ENCODE results near the gene CSH1.
"Not testable (repeated sequence)": the region's sequence is repeated elsewhere in the genome, so short reads cannot be mapped to it uniquely, and the experiment has no call there.

The CSH1 gene

GRCh38 chr17:63928966-63929695 is 32.8 kb upstream of the CSH1 start:
- no peak overlapping the region for H3K4me3 ChIP-seq (ENCODE audit: control insufficient read depth, low read depth, low read length)
- no peak for DNase-seq (ENCODE audit: low read depth)
- TF ChIP-seq, protein P1, sequence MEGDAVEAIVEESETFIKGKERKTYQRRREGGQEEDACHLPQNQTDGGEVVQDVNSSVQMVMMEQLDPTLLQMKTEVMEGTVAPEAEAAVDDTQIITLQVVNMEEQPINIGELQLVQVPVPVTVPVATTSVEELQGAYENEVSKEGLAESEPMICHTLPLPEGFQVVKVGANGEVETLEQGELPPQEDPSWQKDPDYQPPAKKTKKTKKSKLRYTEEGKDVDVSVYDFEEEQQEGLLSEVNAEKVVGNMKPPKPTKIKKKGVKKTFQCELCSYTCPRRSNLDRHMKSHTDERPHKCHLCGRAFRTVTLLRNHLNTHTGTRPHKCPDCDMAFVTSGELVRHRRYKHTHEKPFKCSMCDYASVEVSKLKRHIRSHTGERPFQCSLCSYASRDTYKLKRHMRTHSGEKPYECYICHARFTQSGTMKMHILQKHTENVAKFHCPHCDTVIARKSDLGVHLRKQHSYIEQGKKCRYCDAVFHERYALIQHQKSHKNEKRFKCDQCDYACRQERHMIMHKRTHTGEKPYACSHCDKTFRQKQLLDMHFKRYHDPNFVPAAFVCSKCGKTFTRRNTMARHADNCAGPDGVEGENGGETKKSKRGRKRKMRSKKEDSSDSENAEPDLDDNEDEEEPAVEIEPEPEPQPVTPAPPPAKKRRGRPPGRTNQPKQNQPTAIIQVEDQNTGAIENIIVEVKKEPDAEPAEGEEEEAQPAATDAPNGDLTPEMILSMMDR (conservative IDR thresholded peaks at IDR 0.05; ENCODE audit: control insufficient read depth, insufficient read depth, low read depth, low read length): no peak

DNA sequence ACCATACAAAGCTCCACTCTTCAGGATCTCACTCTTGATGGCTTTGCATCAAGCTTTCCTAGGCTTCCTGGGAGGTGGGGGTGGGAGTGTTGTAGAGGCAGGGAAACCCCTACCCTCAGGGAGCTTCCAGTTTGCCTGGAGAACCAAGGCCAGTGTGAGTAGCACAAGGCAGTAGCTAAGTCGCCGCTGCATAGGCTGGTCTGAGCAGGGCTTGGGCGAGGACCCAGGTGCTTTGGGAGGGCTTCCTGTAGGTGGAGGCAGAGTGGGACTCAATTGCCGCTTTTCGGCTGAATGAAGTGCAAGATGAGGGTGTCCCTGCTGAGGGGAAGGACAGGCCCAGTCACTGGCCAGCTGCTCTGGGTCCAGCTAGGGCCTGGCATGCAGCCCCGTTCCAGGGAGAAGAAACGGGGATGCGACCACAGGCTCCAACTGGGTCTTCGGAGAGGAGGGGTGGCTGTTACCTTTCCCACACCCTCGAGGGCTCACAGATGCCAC is 31.8 kb upstream of the CSH1 start:
- TF ChIP-seq, protein P1 (conservative IDR thresholded peaks at IDR 0.05; ENCODE audit: control insufficient read depth, insufficient read depth, low read depth, low read length): no peak
- no peak for DNase-seq (ENCODE audit: low read depth)
- H3K4me3 ChIP-seq (ENCODE audit: control insufficient read depth, low read depth, low read length): no peak overlapping the region

- TF ChIP-seq, protein P1 (conservative IDR thresholded peaks at IDR 0.05; ENCODE audit: control insufficient read depth, insufficient read depth, low read depth, low read length): no peak
- no peak for DNase-seq (ENCODE audit: low read depth)
- H3K4me3 ChIP-seq (ENCODE audit: control insufficient read depth, low read depth, low read length): no peak overlapping the region
These were observed 31.2 kb upstream of the CSH1 start for GRCh38 chr17:63927464-63928171.

DNA sequence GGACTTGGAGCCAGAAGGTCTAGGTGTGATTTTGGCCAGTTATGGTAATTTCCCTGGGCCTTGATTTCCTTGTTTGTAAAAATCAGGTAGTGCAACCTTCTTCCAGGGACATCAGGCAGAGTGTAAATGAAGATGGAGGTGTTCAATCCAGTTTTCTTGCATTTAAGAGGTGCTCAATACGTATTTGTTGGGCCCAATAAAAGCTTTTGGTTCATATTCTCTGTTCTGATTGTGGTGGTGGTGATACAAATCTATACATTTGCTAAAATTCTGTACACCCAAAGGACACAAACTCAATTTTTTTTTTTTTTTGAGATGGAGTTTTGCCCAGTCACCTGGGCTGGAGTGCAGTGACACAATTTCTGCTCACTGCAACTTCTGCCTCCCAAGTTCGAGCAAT is 29.8 kb upstream of the CSH1 start:
- DNase-seq (ENCODE audit: low read depth): no peak
- H3K4me3 ChIP-seq (ENCODE audit: control insufficient read depth, low read depth, low read length): no peak overlapping the region
- TF ChIP-seq, protein P1 (conservative IDR thresholded peaks at IDR 0.05; ENCODE audit: control insufficient read depth, insufficient read depth, low read depth, low read length): no peak

GRCh38 chr17:63925615-63926014 is 29.2 kb upstream of the CSH1 start:
- H3K4me3 ChIP-seq (ENCODE audit: control insufficient read depth, low read depth, low read length): no peak overlapping the region
- TF ChIP-seq, protein P1 (conservative IDR thresholded peaks at IDR 0.05; ENCODE audit: control insufficient read depth, insufficient read depth, low read depth, low read length): no peak
- no peak for DNase-seq (ENCODE audit: low read depth)

DNA sequence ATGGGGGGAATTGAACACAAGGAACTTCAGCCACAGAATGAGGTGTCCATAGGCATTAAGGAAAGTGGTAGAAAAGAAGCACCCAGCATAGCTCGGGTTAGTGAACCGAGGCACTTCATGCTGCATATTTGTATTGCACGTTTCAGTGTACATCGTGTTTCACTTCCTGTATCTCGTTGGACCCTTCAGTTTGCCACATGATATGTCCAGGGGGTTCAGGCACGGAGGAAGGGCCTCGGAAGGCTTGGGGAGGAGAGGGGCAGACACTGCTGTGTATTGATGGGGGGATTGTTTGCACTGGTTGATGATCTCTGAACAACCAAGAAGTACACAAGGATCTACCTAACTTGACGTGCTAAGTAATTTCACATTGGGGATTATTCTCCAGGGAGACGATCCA is 26.0 kb upstream of the CSH1 start:
- not testable (repeated sequence) for H3K4me3 ChIP-seq (ENCODE audit: control insufficient read depth, low read depth, low read length); DNase-seq (ENCODE audit: low read depth)

DNA sequence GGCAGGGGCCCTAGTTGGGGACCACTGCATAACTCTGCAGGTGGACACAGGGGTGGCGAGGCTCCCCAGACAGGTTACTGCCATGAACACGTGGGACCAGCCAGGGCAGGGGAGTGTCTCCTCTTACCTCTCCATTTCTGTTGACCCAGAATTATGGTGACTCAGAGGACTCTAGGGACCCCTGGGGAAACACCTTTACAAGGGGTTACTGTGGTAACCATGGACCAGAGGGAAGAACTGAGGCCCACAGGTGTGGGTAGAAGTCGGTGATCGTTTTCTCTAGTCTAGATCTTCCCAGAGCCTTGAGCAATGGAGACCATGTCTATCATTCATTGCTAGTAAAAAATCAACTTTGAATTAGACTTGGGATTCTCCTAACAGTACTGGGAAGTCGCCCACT is 24.4 kb upstream of the CSH1 start:
- H3K4me3 ChIP-seq (ENCODE audit: control insufficient read depth, low read depth, low read length); DNase-seq (ENCODE audit: low read depth): not testable (repeated sequence)

DNA sequence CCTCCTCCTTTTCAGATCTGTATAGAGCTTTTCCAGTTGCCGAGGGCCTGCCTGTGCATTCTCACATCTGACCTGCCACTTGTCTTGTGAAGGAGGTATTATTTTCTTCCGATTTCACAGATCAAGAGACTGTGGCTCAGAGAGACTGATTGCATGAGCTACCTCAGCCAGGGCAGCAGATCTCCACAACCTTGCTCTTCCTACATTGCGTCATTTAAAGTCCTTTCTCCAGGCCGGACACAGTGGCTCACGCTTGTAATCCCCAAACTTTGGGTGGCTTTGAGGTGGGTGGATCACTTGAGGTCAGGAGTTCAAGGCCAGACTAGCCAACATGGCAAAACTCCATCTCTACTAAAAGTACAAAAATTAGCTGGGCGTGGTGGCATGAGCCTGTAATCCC is 23.7 kb upstream of the CSH1 start:
- H3K4me3 ChIP-seq (ENCODE audit: control insufficient read depth, low read depth, low read length); DNase-seq (ENCODE audit: low read depth): not testable (repeated sequence)
